GM21526 (cell line): ENCODE data around the gene MTMR2.
"Not testable (repeated sequence)": the region's sequence is repeated elsewhere in the genome, so short reads cannot be mapped to it uniquely, and the experiment has no call there.

Experiments used
- ATAC-seq: cut with Tn5 transposase; IDR thresholded peaks from one replicate; pipeline ENCODE4 v1.9.1; 2021; ENCODE audit warnings: moderate library complexity; ENCODE audit not compliant: unreplicated experiment, low FRiP score

MTMR2 gene

GRCh38 chr11:95888439-95888838, 35.5 kb downstream of the MTMR2 start:
- ATAC-seq, result no peak

GRCh38 chr11:95886462-95886861, 37.4 kb downstream of the MTMR2 start:
- ATAC-seq, result no peak

GRCh38 chr11:95884802-95885201, 39.1 kb downstream of the MTMR2 start:
- no peak for ATAC-seq

GRCh38 chr11:95884376-95884775, 39.5 kb downstream of the MTMR2 start:
- no peak for ATAC-seq

GRCh38 chr11:95883381-95883780, 40.5 kb downstream of the MTMR2 start:
- ATAC-seq, result no peak

- no peak for ATAC-seq
These were observed 46.6 kb downstream of the MTMR2 start for GRCh38 chr11:95877291-95877690.

- not testable (repeated sequence) for ATAC-seq
These were observed 53.0 kb downstream of the MTMR2 start for GRCh38 chr11:95870877-95871276.

GRCh38 chr11:95867105-95867504, 56.8 kb downstream of the MTMR2 start:
- no peak for ATAC-seq

GRCh38 chr11:95863486-95864140, 60.3 kb downstream of the MTMR2 start:
- ATAC-seq, result no peak

GRCh38 chr11:95860024-95860423, 63.9 kb downstream of the MTMR2 start:
- not testable (repeated sequence) for ATAC-seq

- ATAC-seq, result not testable (repeated sequence)
These were observed 69.5 kb downstream of the MTMR2 start for GRCh38 chr11:95854362-95854761.

GRCh38 chr11:95853862-95854261, 70.0 kb downstream of the MTMR2 start:
- no peak for ATAC-seq

GRCh38 chr11:95853138-95853537, 70.8 kb downstream of the MTMR2 start:
- no peak for ATAC-seq

GRCh38 chr11:95850137-95850536, 73.8 kb downstream of the MTMR2 start:
- ATAC-seq, result no peak

- ATAC-seq, result peak; percentile 73
These were observed 74.7 kb downstream of the MTMR2 start for GRCh38 chr11:95849087-95849825.

- ATAC-seq, result no peak
These were observed 78.7 kb downstream of the MTMR2 start for GRCh38 chr11:95845167-95845566.

- peak; percentile 93 for ATAC-seq
These were observed 88.0 kb downstream of the MTMR2 start for GRCh38 chr11:95835768-95836488.

GRCh38 chr11:95835351-95835750, 88.6 kb downstream of the MTMR2 start:
- ATAC-seq, result no peak

- no peak for ATAC-seq
These were observed 90.5 kb downstream of the MTMR2 start for GRCh38 chr11:95833378-95833777.

- no peak for ATAC-seq
These were observed 91.1 kb downstream of the MTMR2 start for GRCh38 chr11:95832763-95833162.

GRCh38 chr11:95831198-95831883, 92.6 kb downstream of the MTMR2 start:
- no peak for ATAC-seq
